Measurements from ENCODE around the gene EBF3. TPM values are rescaled to one million over a fixed set of nuclear protein-coding genes. Genes with fewer than 3 reads are reported as not detected.

EBF3 gene
- total RNA-seq, 1 experiment from 2014 or later, result not detected

DNA sequence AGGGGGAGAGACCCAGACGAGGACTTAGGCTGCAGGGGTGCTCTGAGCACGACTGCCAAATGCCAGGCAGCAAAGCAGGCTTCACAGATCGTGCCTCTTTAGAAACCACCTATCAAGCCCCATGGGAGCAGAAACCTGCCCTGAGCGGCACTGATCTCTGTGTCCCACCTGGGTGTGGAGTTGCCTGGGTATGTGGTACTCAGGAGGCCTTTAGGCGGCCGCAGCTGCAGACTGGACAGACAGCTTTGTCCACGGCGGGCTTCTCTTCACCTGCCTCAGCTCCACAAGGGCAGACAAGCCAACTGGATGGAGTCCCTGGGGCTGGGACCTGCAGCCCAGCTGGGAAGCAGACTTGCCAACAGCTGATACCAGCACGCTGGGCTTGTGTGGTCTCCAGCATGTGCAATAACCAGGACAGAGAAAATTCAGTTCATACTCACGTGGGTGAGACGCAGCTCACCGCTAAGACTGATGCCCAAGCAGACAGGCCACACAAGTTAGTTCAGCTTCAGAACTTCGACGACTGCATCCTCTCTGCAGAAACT lies 163.2 kb downstream of the EBF3 start:
- no peak for DNase-seq (ENCODE audit: low spot score)

DNA sequence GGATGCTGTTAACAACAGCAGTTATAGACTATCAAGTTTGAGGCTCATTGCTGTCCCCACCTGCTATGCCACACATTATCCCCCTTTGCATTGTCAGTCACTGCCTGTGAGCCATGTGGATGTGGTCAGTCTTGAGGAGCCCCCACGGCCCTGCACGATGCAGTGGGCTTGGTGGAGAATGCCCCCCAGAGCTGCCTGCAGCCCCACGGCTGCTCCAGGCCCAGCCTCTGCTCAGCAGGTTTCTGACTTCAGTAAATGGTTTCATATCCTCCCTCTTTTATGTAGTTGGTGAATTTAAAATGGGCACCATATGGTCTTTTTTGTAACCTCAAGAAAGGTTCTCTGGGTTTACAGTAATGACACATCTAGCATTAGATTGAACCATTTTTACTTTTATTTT lies 164.1 kb downstream of the EBF3 start:
- no peak for DNase-seq (ENCODE audit: low spot score)

DNA sequence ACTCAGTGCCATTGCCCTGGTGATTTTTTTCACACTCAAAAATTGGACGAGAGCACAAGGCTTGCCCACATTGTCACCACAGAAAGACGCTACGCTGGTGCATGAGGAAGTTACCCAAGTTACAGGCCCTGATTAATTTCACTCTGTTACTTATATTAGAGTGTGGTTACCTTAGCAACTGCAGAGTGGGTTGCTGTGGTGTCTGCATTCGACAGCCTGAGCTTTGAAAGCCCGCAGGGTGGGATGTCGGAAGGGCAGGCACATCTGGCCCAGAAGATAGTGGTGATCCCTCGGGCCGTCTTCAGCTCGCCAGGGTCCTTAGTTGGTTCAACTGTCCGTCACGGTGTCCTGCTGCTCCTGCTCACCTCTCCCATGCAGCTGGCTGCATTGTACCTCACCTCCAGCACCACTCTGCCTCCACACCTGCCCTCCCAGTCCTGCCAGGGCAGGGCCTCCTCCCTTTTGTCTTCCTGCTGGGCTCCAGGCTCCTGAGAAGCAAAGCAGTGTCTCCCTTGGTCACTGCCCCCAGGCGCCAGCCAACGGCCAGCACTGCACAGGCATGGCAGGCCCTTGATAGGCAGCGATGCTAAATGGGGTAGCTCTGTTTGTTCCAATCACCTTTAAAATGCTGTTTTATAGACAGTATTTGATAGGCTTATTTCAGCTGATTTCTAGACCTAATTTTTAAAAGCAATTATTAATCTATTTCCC lies 167.2 kb downstream of the EBF3 start:
- no peak for DNase-seq (ENCODE audit: low spot score)

DNA sequence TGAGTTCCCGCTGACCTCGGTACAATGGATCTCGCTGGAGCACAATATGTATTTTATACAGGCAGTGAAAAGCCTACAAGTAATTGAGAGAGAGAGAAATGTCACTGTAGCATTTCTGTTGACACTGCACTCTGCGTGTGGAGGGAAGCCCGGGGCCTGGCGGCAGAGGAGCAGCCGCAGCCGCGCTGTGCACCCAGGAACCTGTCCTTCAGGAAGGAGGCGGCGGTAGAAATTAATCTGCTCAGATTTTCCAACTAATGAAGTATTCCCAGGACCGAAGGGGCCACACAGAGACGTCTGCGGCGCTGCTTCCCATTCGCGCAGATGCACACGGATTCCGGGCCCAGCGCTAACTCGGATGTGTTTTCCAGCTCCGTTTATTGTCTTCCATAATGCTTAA lies 170.1 kb downstream of the EBF3 start:
- DNase-seq (ENCODE audit: low spot score), result no peak

DNA sequence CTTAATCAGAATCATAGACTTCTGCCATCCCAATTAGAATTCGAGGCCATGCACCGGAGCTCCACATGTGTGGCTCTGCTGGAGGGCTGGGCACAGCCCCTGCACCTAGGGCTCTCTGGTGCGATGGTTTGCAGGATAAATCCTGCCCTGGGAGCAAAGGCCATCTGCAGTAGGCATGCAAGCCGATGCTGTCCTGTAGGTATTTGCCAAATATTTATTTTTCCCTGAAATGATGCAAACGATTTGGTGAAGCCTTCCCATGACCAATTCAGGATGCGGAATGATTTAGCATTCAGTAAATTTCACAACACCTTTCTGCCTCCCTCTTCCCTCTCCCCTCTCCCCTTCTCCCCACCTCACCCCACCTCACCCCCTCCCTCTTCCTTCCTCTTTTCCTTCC lies 170.6 kb downstream of the EBF3 start:
- DNase-seq (ENCODE audit: low spot score), result no peak

DNA sequence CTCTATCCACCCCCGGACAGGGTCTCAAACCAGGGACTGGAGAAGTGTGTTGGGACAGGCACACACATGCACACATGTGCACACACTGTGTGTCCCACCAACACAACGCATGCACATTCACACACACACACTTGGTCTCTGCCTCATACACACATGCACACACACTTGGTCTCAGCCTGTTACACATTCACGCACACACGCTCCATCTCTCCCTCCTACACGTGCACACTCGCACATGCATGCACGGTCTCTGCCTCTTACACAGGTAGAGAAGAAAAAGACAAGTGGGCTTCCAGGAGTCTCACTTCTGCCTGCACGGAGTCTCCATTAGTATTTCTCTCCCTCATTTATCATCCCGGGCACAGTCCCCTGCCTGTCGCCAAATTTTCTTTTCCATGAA lies 171.2 kb downstream of the EBF3 start:
- DNase-seq (ENCODE audit: low spot score), result no peak

DNA sequence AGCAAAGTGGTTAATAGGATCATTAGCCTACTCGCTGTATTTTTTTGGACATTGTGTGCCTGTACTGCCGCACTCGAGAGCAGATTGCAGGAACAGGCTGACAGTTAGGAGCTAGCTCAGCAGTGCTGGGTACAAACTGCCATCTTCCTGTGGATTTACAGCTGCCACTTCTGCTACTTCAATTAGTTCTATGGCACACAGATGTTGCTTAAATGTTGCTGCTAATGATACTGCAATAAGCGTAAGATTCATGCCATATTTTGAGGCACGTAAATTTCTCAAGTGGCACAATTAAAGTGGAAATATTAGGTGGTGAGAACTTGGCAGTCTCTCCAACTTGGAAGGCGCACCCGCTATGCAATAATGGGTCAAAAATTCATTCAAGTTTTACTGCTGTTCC lies 171.9 kb downstream of the EBF3 start:
- no peak for DNase-seq (ENCODE audit: low spot score)

DNA sequence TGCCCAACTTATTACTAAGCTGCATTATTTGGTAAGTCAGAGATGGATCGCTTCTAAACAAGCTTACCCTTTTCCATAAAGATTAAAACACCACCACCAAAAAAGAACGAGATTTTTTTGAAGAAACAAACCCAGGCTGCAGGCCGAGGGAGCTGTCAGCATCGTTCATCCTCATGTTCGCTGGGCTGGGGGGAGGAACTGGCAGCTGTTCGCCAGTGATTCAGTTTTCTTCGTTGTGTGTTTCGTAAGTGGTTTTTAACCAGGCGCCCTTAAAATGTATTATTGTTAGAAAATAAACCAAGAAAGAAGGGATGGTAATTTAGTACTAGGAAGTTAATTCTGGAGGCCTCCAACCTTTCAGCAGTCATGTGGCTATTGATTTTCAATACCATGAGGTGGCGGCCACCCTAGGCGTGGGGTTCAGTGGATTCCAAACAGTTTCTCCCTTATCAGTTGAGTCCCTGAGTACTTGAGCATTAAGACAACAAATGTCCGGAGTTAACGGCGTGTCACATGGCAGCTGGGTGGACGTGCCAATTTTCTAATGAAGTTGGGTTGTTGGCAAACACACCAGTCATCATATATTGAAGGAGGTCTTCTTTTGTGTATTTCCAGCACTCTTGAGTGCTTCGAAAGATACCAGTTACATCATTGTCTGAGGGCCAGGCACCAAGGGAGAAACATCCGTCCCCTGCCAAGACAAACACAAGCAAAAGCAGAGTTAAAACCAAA lies 173.2 kb downstream of the EBF3 start:
- no peak for DNase-seq (ENCODE audit: low spot score)

DNA sequence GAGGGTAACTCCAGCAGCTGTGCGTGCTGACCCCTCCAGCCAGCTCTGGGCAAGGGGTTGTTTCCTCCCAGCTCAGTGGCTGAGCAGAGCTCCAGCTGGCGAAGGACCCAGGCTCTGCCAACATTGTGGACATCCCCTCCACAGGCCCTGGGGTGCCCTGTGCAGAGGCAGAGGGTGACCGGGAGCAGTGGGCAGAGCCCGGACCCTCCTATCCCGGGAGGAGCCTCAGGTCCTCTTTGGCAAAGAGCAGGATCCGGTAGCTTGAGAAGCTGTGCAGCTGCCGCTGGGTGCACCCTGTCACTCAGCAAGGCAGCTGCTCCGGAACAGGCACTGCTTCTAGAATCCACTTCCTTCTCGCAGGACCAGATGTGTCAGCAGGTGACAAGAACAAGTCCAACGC lies 175.9 kb downstream of the EBF3 start:
- DNase-seq (ENCODE audit: low spot score), result no peak

DNA sequence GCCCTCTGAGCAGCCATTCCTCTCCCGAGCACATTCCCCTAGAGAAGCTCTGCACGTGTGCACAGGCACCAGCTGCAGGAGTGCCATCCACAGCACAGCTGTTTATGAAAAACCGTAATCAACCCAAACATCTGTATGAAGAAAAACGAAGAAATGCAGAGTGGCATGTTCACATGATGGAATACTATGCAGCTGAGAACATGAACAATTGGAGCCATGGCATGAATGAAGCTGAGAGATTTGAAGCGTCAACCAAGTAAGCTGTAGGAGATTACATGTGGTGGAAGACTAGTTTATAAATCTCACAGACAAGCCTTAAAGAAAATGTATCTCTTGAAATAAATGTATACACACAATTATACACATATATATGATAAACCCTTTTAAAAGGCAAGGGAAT lies 176.5 kb downstream of the EBF3 start:
- no peak for DNase-seq (ENCODE audit: low spot score)

DNA sequence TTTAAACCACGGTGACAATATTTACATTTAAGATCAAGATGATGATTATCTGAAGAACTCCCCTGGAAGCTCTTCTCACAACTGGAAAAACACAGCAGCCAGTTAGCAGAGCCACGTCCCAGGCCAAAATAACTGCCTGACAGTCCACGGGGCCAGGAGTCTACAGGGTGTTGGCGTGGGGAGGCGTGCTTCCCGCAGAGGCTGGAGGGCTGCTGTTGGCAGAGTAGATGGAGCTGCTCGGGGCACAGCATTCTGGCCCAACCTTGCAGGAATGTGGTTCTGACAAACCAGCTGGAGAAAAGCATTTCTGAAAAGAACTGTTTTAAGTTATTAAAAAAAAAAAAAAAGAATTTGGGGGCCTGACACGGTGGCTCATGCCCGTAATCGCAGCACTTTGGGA lies 177.9 kb downstream of the EBF3 start:
- no peak for DNase-seq (ENCODE audit: low spot score)

DNA sequence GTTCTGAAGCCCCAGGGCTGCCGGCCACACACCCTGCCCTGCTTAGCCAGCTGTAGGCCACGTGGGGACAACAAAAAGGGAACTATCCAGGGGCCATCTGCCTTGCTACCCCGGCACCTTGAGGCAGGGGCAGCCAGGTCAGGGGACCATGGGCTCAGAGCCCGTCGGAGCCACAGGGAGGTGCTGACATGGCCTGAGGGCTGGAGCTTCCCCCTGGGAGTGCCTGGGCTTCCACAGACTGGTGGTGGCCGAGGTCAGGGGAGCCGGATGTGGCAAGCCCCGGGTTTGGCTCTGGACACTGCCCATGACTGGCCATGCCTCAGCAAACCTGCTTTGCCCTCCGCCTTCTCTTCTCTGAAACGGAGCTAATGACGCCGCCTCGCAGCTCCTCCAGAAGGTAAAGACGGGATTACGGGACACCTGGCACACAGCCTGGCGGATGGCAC lies 178.5 kb downstream of the EBF3 start:
- DNase-seq (ENCODE audit: low spot score), result no peak

Small RNAs within 50 kb of the gene (small RNA-seq; reads per million reads assigned to genes)
- not detected for gene AL354950.2
- gene MIR4297, result not detected

Other genes starting within 250 kb of the EBF3 start
- gene C10orf143, start 146.6 kb upstream of the EBF3 start, total RNA-seq (2014; rRNA removed; shearing (Covaris generic)), result 0.91 TPM in 1 of 2 replicates, not detected in the other
- 62.5 and 77.0 TPM in 2 replicates for gene GLRX3, start 172.1 kb upstream of the EBF3 start, total RNA-seq (2014; rRNA removed; shearing (Covaris generic))

Measured in HT-29 (cell line).